VCaP (cell line): ENCODE measurements around the gene ADGRB2.
A peak's percentile ranks its signal among the peaks of the same experiment; 100 is the strongest.

Source experiments
- H3K27ac ChIP-seq: fragments of 450-650 bp; 2 replicates; pipeline ENCODE4 v1.5.1; 2017
- TF ChIP-seq, protein P1 (sequence below): fragments of 450-650 bp; conservative IDR thresholded peaks from 2 replicates; pipeline ENCODE4 v1.5.1; 2017; ENCODE audit warnings: mild to moderate bottlenecking, moderate library complexity

ADGRB2 gene

DNA sequence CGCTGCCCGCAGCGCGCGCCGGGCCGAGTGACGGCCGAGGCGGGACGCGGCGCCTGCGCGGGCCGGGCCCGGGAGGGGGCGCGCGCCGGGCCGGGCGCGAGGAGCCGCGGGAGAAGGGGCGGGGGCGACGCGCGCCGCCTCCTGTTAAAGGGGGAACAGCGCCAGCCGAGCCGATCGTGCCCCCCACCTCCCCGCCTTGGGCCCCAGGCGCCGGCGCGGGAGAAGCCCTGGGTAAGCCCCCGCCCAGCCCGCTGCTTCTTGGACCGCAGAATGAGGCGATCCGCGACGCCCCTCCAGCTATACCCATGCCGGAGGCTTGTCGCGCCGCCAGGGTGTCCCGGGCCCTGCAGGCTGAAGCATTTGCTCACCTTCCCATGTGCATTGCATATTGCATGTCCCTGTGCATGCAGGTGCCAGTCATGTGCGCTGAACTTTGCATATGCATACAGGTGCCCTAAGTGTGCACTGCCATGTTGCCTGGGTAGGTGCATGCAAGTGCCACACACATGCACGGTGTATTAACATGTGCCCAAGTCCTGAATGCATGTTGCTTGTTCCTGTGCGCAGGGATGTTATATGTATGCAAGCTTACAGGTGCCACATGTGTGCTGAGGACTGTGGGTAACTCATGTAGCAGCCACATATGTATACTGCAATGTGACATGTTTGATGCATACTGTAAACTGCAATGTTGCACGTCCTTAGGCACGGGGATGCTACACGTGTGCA lies at the start of gene ADGRB2:
TSS of gene ADGRB2 (minus strand) at position 29 of the 729 bp plus-strand sequence. CDS start 7,119 bp downstream, outside the sequence.
- H3K27ac ChIP-seq = peak within 1 kb of the TSS; percentile 80
- TF ChIP-seq, protein P1, sequence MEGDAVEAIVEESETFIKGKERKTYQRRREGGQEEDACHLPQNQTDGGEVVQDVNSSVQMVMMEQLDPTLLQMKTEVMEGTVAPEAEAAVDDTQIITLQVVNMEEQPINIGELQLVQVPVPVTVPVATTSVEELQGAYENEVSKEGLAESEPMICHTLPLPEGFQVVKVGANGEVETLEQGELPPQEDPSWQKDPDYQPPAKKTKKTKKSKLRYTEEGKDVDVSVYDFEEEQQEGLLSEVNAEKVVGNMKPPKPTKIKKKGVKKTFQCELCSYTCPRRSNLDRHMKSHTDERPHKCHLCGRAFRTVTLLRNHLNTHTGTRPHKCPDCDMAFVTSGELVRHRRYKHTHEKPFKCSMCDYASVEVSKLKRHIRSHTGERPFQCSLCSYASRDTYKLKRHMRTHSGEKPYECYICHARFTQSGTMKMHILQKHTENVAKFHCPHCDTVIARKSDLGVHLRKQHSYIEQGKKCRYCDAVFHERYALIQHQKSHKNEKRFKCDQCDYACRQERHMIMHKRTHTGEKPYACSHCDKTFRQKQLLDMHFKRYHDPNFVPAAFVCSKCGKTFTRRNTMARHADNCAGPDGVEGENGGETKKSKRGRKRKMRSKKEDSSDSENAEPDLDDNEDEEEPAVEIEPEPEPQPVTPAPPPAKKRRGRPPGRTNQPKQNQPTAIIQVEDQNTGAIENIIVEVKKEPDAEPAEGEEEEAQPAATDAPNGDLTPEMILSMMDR = peak; percentile 37; the same call in 1 of the 2 replicates

- TF ChIP-seq, protein P1 = no peak
- H3K27ac ChIP-seq = no peak overlapping the region
These were observed 48.2 kb upstream of the ADGRB2 start for GRCh38 chr1:31812158-31812829.

DNA sequence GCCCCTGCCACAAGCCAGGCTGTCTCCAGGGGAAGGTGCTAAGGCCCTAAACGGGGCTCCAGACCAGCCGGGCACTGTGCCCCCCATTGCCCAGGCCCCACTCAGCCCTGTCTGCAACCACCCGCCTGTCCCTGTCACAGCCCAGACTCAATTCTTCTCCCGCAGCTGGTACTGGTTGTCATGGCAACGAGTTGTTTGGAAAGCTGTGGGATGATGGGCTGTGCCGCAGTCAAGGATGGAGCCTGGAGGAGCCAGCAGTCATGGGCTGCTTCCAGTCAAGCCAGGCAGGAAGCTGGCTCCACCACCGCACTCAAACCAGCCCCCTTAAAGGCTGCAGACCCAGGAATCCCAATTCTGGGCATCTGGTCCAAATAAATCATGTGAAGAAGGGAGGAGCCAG lies 47.5 kb upstream of the ADGRB2 start:
- H3K27ac ChIP-seq = no peak overlapping the region
- TF ChIP-seq, protein P1 = no peak

GRCh38 chr1:31809698-31810097 lies 45.6 kb upstream of the ADGRB2 start:
- TF ChIP-seq, protein P1 = no peak
- no peak overlapping the region for H3K27ac ChIP-seq

- TF ChIP-seq, protein P1 = no peak
- H3K27ac ChIP-seq = no peak overlapping the region
These were observed 43.3 kb upstream of the ADGRB2 start for GRCh38 chr1:31807273-31808048.

DNA sequence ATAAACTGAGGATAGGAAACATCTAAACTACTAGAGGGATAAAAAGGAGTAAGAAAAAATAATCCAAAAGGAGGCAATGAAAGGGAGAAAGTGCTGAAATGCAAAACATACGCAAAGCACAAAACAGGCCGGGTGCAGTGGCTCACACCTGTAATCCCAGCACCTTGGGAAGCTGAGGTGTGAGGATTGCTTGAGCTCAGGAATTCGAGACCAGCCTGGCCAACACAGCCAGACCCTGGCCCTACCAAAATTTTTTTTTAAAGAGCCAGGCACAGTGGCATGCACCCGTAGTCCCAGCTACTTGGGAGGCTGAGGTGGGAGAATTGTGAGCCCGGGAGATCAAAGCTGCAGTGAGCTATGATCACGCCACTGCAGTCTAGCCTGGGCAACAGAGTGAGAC lies 41.2 kb upstream of the ADGRB2 start:
- TF ChIP-seq, protein P1 = no peak
- H3K27ac ChIP-seq = no peak overlapping the region

DNA sequence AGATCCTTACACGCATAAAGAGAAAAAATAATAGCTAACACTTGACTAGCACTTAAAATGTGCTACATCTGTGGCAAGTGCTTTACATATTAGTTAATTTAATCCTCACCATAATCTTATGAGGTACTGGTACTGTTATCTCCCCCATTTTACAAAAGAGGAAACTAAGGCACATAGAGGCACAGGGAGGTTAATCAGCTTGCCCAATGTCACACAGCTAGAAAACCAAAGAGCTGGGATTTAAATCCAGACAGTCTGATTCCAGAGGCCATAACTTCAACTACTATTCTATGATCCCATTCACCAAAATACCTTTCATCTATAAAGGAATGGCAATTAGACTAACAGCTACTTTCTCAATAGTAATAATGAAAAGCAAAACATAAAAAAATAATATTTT lies 40.0 kb upstream of the ADGRB2 start:
- TF ChIP-seq, protein P1 = no peak
- H3K27ac ChIP-seq = no peak overlapping the region
